SK-N-SH (cell line): Measurements from ENCODE around the gene UBLCP1. TPM values are rescaled to one million over a fixed set of nuclear protein-coding genes. Genes with fewer than 3 reads are reported as not detected.
A peak's percentile ranks its signal among the peaks of the same experiment; 100 is the strongest.

Source experiments
- CTCF ChIA-PET: fragments of 300-600, 350-600 bp; formaldehyde crosslinking; extraction: SDS; loops from one replicate; lab custom pipeline; 2021; lab: Yijun Ruan, JAX
- POLR2A ChIA-PET: fragments of 350-600 bp; sonication (Branson Sonifier 250); formaldehyde crosslinking; extraction: SDS; loops from one replicate; lab custom pipeline; 2020; ENCODE audit warnings: antibody characterized with exemption, inconsistent platforms; lab: Yijun Ruan, JAX
- DNase-seq: peaks from one replicate; pipeline ENCODE4 v3.0.0; 2012
- H2AFZ ChIP-seq: fragments of 200-600 bp; sonication (generic); 2 replicates; pipeline ENCODE4 v1.8.1; 2016; ENCODE audit warnings: antibody characterized with exemption, mild to moderate bottlenecking, low read depth
- H3F3A ChIP-seq: fragments of 200-600 bp; sonication (generic); replicated peaks from 2 replicates; pipeline ENCODE3; 2016; ENCODE audit warnings: antibody characterized with exemption, mild to moderate bottlenecking; ENCODE audit not compliant: insufficient read depth
- H3K27ac ChIP-seq, 2 experiments: fragments of 200-500 bp in 1 of 2; fragments of 200-600 bp in 1 of 2; sonication (Bioruptor generic) in 1 of 2; sonication (generic), shearing (Covaris generic) in 1 of 2; 2 replicates each; pipeline versions ENCODE4 v1.5.1 to v1.6.1; 2014 to 2016; ENCODE audit warnings: low read depth in 2 of 2, inconsistent platforms in 1 of 2, low read length in 1 of 2, mild to moderate bottlenecking in 1 of 2, mixed read lengths in 1 of 2
- H3K27me3 ChIP-seq: fragments of 200-600 bp; sonication (generic), shearing (Covaris generic); 2 replicates; pipeline ENCODE4 v1.6.1; 2016; ENCODE audit warnings: mixed run types; ENCODE audit not compliant: insufficient read depth
- H3K36me3 ChIP-seq, 2 experiments: fragments of 200-500 bp in 1 of 2; fragments of 200-600 bp in 1 of 2; sonication (Bioruptor generic) in 1 of 2; sonication (generic) in 1 of 2; replicated peaks in 1 of 2; 2 replicates each; pipeline versions ENCODE3 to v1.5.1; 2014 to 2016; ENCODE audit warnings: low read length in 1 of 2, mild to moderate bottlenecking in 1 of 2; ENCODE audit not compliant: insufficient read depth in 2 of 2, control insufficient read depth in 1 of 2
- H3K4me1 ChIP-seq, 2 experiments: fragments of 200-500 bp in 1 of 2; fragments of 200-600 bp in 1 of 2; sonication (Bioruptor generic) in 1 of 2; sonication (generic), shearing (Covaris generic) in 1 of 2; 2 replicates each; pipeline versions ENCODE4 v1.5.1 to v1.6.1; 2014 to 2016; ENCODE audit warnings: low read depth in 1 of 2, low read length in 1 of 2, mixed run types in 1 of 2; ENCODE audit not compliant: insufficient read depth in 2 of 2, control insufficient read depth in 1 of 2
- H3K4me2 ChIP-seq: fragments of 200-600 bp; sonication (generic), shearing (Covaris generic); 2 replicates; pipeline ENCODE4 v1.6.1; 2017; ENCODE audit warnings: mixed run types
- H3K4me3 ChIP-seq, 2 experiments: fragments of 200-500 bp in 1 of 2; fragments of 200-600 bp in 1 of 2; sonication (Bioruptor generic) in 1 of 2; sonication (generic), shearing (Covaris generic) in 1 of 2; 2 replicates each; pipeline versions ENCODE4 v1.5.1 to v1.8.1; 2014 to 2016; ENCODE audit warnings: low read depth in 2 of 2, inconsistent platforms in 1 of 2, low read length in 1 of 2, mild to moderate bottlenecking in 1 of 2, mixed read lengths in 1 of 2, moderate library complexity in 1 of 2
- H3K79me2 ChIP-seq: fragments of 200-600 bp; sonication (generic); 2 replicates; pipeline ENCODE4 v1.8.1; 2017; ENCODE audit warnings: mild to moderate bottlenecking; ENCODE audit not compliant: insufficient read depth
- H3K9ac ChIP-seq: fragments of 200-600 bp; sonication (generic); 2 replicates; pipeline ENCODE4 v1.6.1; 2017; ENCODE audit warnings: mixed run types
- H3K9me2 ChIP-seq: fragments of 200-600 bp; sonication (generic); 2 replicates; pipeline ENCODE4 v1.6.1; 2017; ENCODE audit warnings: mixed run types
- H3K9me3 ChIP-seq: fragments of 200-600 bp; sonication (generic); 2 replicates; pipeline ENCODE4 v1.6.1; 2017; ENCODE audit warnings: mixed run types, mild to moderate bottlenecking, moderate library complexity
- H4K20me1 ChIP-seq: fragments of 200-600 bp; sonication (generic); 2 replicates; pipeline ENCODE4 v1.6.1; 2017; ENCODE audit warnings: mild to moderate bottlenecking, mixed run types; ENCODE audit not compliant: insufficient read depth
- CHD2 ChIP-seq: fragments of 150-350 bp; IDR thresholded peaks from 2 replicates; pipeline ENCODE4 v1.6.1; 2018; ENCODE audit warnings: low read length; ENCODE audit not compliant: partially characterized antibody
- EP300 ChIP-seq, 2 experiments: IDR thresholded peaks; 2 replicates each; pipeline versions ENCODE4 v1.4.0 to v1.6.1; 2012; ENCODE audit warnings: borderline replicate concordance in 1 of 2, low read depth in 1 of 2, low read length in 1 of 2
- MEF2A ChIP-seq: IDR thresholded peaks from 2 replicates; pipeline ENCODE4 v1.4.0; 2012; ENCODE audit warnings: low read depth, borderline replicate concordance
- RAD21 ChIP-seq: IDR thresholded peaks from 2 replicates; pipeline ENCODE4 v1.6.1; 2012; ENCODE audit warnings: mild to moderate bottlenecking, low read length
- SIN3A ChIP-seq: IDR thresholded peaks from 2 replicates; pipeline ENCODE4 v1.6.1; 2012; ENCODE audit warnings: low read depth, mild to moderate bottlenecking, low read length, moderate library complexity, borderline replicate concordance
- SMC3 ChIP-seq: IDR thresholded peaks from 2 replicates; pipeline ENCODE4 v1.6.1; 2012; ENCODE audit warnings: low read depth, low read length, improper control_type of control experiment
- TAF1 ChIP-seq: IDR thresholded peaks from 2 replicates; pipeline ENCODE4 v1.6.1; 2012; ENCODE audit warnings: low read depth, mild to moderate bottlenecking, low read length, moderate library complexity, borderline replicate concordance
- TCF12 ChIP-seq: IDR thresholded peaks from 2 replicates; pipeline ENCODE4 v1.4.0; 2012
- YY1 ChIP-seq: IDR thresholded peaks from 2 replicates; pipeline ENCODE4 v1.4.0; 2012; ENCODE audit warnings: low read depth, mild to moderate bottlenecking
- WGBS: methylation state at CpG from one replicate; pipeline ENCODE4 v1.1.6; 2017; ENCODE audit warnings: low lambda C conversion rate; 5-methylcytosine and 5-hydroxymethylcytosine counted together
- polyA plus RNA-seq, 3 experiments: library from polyadenylated mRNA; depleted of rRNA; stranded (reverse); fragments of >200 nt; gene quantifications; 2 replicates each; pipeline ENCODE4 v1.2.3, GENCODE V29; 2012
- TF ChIP-seq, protein P1 (sequence below): fragments of 200-600 bp; sonication (generic); IDR thresholded peaks from 2 replicates; pipeline ENCODE4 v1.6.1; 2017; ENCODE audit warnings: antibody characterized with exemption, mild to moderate bottlenecking, moderate library complexity
- TF ChIP-seq, protein P2 (sequence below): IDR thresholded peaks from 2 replicates; pipeline ENCODE4 v1.4.0; 2012; ENCODE audit warnings: low read depth, borderline replicate concordance
- TF ChIP-seq, protein P3 (sequence below): IDR thresholded peaks from 2 replicates; pipeline ENCODE4 v1.4.0; 2012; ENCODE audit warnings: low read depth
- TF ChIP-seq, protein P4 (sequence below): IDR thresholded peaks from 2 replicates; pipeline ENCODE4; 2012
- TF ChIP-seq, protein P5 (sequence below): fragments of 150-350 bp; IDR thresholded peaks from 2 replicates; pipeline ENCODE4 v1.6.1; 2016; ENCODE audit warnings: mild to moderate bottlenecking, low read depth, low read length

The UBLCP1 gene
- polyA plus RNA-seq, 1 of the 3 experiments (the other 2 are of a cell fraction), result 13.8 TPM

DNA sequence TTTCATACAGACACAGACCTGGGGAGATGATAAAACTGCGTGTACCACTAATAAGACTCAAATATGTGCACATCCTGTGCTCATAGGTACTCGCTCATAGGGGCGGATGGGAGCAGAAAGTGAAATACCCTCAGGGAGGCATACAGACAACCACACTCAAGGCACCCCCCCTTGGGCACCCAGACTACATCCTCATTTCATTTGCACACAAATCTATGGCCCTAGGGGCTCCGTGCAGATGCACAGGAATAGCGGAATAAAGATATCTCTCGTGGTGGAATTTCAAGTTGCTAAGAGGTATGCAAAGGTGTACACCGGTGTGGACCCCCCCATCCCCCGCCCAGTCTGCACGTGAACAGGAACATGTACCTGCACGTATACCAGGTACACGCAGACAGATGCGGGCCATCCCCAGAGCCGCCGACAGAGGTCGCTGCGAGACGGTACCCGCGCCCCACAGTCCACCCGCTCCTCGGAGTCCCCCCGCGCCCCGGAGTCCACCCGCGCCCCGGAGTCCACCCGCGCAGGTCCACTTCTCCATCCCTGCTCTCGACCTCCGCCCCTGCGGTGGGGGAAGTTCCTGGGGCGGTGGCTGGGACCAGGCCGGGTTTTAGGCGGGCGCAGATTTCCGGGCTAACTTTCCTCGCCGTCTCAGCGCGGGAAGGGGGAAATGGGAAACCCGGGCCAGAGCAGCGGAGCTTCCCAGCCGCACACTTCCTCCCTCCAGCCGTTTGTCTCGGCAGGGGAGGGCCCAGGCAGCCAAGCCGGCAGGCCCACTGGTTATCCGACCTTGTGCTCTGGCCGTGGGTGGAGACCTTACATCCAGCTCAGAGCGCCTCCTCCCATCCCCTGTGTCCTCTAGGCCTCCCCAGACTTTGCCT, 68.2 kb downstream of the UBLCP1 start:
- H3K9ac ChIP-seq, result peak overlapping the region; percentile 61; the same call in 1 of the 2 replicates
- no peaks in the 10 kb centered on the region for H3F3A ChIP-seq
- peak; percentile 86 for DNase-seq
- H3K36me3 ChIP-seq, result no peaks in the 10 kb centered on the region
- peak overlapping the region; percentile 87 for H2AFZ ChIP-seq
- peak overlapping the region; percentile 74 for H3K4me2 ChIP-seq
- H3K9me3 ChIP-seq, result no peaks in the 10 kb centered on the region
- no peaks in the 10 kb centered on the region for H3K27me3 ChIP-seq
- H3K27ac ChIP-seq, result no peak overlapping the region
- TF ChIP-seq, protein P1, sequence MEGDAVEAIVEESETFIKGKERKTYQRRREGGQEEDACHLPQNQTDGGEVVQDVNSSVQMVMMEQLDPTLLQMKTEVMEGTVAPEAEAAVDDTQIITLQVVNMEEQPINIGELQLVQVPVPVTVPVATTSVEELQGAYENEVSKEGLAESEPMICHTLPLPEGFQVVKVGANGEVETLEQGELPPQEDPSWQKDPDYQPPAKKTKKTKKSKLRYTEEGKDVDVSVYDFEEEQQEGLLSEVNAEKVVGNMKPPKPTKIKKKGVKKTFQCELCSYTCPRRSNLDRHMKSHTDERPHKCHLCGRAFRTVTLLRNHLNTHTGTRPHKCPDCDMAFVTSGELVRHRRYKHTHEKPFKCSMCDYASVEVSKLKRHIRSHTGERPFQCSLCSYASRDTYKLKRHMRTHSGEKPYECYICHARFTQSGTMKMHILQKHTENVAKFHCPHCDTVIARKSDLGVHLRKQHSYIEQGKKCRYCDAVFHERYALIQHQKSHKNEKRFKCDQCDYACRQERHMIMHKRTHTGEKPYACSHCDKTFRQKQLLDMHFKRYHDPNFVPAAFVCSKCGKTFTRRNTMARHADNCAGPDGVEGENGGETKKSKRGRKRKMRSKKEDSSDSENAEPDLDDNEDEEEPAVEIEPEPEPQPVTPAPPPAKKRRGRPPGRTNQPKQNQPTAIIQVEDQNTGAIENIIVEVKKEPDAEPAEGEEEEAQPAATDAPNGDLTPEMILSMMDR, result peak; percentile 83
- TF ChIP-seq RAD21 (peak; percentile 44), SMC3 (peak; percentile 27; the same call in 1 of the 2 replicates), SIN3A (no peak)
- TF ChIP-seq, all 33 proteins: peak for 3
- Histone ChIP-seq H3K4me3 (peak overlapping the region; percentile 54 to 63), H3K79me2 (no peaks in the 10 kb centered on the region), H3K9me2 (no peaks in the 10 kb centered on the region), H4K20me1 (no peaks in the 10 kb centered on the region), H3K4me1 (peaks cover 0 to 7% of the 10 kb centered on the region in 2 experiments; a peak in 1 of 4 replicates)
- ChIA-PET CTCF (interaction anchor here (0.6 to 4.7 kb wide), 9 partner anchors 10 to 410 kb away, joined by 3 to 41 read pairs (median 4); no protein-coding TSS in a partner anchor), POLR2A (no interaction called here)
- WGBS, result 13% methylated on average over 24 of the region's 50 CpGs

DNA sequence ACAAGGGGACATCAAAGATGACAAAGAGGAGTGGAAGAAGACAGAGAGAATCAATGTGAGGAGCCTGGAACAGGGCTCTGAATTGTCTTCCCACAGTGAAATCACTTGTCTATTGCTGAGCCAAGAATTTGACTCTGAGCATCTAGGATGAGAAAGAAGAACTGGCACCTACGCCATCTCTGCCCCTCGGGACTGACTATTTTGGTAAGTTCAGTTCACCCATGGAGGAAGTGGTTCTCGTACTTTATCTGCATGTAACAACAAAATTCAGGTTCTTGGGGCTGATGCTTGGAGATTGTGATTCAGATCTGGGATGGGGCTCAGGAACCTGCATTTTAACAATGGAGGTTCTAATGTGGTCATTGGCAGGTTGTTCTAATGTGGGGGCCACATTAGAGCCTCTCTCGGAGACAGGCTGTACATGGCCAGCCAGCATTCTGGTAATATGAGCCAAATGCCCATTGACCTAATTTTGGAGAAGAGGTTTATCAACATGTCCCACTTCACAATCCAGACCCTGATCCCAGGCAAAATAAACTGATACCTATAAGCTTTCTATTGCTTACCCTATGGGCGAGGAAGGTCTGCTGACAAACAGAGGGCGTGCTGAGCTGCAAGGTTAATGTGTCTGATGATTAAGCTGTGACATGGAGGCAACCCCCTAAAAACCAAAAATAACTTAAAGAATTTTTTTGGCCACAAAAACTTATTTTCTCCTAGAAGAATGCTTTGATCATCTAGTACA, 69.9 kb downstream of the UBLCP1 start:
- Histone ChIP-seq H3F3A (peaks cover 12% of the 10 kb centered on the region), H3K27me3 (no peaks in the 10 kb centered on the region), H3K4me2 (no peak overlapping the region), H3K9ac (no peak overlapping the region), H3K79me2 (no peaks in the 10 kb centered on the region), H2AFZ (no peak overlapping the region), H3K36me3 (no peaks in the 10 kb centered on the region), H3K4me1 (peaks cover 2 to 7% of the 10 kb centered on the region in 2 experiments; a peak in 1 of 4 replicates), H3K9me2 (no peaks in the 10 kb centered on the region), H3K9me3 (no peaks in the 10 kb centered on the region), H4K20me1 (no peaks in the 10 kb centered on the region), H3K27ac (no peak overlapping the region), H3K4me3 (no peak overlapping the region)
- WGBS, result 91% methylated on average over 6 of the region's 6 CpGs
- ChIA-PET CTCF (interaction anchor here (1.1 to 4.7 kb wide), 7 partner anchors 8 to 176 kb away, joined by 4 to 41 read pairs (median 7); no protein-coding TSS in a partner anchor), POLR2A (no interaction called here)
- DNase-seq, result no peak
- TF ChIP-seq CHD2, result no peak
- no peak for TF ChIP-seq TCF12
- TF ChIP-seq, protein P2, sequence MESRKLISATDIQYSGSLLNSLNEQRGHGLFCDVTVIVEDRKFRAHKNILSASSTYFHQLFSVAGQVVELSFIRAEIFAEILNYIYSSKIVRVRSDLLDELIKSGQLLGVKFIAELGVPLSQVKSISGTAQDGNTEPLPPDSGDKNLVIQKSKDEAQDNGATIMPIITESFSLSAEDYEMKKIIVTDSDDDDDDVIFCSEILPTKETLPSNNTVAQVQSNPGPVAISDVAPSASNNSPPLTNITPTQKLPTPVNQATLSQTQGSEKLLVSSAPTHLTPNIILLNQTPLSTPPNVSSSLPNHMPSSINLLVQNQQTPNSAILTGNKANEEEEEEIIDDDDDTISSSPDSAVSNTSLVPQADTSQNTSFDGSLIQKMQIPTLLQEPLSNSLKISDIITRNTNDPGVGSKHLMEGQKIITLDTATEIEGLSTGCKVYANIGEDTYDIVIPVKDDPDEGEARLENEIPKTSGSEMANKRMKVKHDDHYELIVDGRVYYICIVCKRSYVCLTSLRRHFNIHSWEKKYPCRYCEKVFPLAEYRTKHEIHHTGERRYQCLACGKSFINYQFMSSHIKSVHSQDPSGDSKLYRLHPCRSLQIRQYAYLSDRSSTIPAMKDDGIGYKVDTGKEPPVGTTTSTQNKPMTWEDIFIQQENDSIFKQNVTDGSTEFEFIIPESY, result no peak
- no peak for TF ChIP-seq YY1
- TF ChIP-seq, protein P3, sequence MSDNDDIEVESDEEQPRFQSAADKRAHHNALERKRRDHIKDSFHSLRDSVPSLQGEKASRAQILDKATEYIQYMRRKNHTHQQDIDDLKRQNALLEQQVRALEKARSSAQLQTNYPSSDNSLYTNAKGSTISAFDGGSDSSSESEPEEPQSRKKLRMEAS, result no peak
- TF ChIP-seq, protein P4, sequence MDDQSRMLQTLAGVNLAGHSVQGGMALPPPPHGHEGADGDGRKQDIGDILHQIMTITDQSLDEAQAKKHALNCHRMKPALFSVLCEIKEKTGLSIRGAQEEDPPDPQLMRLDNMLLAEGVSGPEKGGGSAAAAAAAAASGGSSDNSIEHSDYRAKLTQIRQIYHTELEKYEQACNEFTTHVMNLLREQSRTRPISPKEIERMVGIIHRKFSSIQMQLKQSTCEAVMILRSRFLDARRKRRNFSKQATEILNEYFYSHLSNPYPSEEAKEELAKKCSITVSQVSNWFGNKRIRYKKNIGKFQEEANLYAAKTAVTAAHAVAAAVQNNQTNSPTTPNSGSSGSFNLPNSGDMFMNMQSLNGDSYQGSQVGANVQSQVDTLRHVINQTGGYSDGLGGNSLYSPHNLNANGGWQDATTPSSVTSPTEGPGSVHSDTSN, result no peak
- TF ChIP-seq TAF1, result no peak
- TF ChIP-seq, protein P5, sequence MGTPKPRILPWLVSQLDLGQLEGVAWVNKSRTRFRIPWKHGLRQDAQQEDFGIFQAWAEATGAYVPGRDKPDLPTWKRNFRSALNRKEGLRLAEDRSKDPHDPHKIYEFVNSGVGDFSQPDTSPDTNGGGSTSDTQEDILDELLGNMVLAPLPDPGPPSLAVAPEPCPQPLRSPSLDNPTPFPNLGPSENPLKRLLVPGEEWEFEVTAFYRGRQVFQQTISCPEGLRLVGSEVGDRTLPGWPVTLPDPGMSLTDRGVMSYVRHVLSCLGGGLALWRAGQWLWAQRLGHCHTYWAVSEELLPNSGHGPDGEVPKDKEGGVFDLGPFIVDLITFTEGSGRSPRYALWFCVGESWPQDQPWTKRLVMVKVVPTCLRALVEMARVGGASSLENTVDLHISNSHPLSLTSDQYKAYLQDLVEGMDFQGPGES, result no peak
- no peak for TF ChIP-seq MEF2A
- TF ChIP-seq EP300 (IDR thresholded peaks at IDR 0.05; ENCODE audit: borderline replicate concordance in 1 of 2, low read depth in 1 of 2, low read length in 1 of 2), result no peak
- TF ChIP-seq, protein P1, result no peak
